Measurements from ENCODE around the gene CCDC71L. TPM values are rescaled to one million over a fixed set of nuclear protein-coding genes. Genes with fewer than 3 reads are reported as not detected.
"Not testable (repeated sequence)": the region's sequence is repeated elsewhere in the genome, so short reads cannot be mapped to it uniquely, and the experiment has no call there.

Gene CCDC71L
- polyA plus RNA-seq, 1 donor from 2014 or later: 38.3 TPM

DNA sequence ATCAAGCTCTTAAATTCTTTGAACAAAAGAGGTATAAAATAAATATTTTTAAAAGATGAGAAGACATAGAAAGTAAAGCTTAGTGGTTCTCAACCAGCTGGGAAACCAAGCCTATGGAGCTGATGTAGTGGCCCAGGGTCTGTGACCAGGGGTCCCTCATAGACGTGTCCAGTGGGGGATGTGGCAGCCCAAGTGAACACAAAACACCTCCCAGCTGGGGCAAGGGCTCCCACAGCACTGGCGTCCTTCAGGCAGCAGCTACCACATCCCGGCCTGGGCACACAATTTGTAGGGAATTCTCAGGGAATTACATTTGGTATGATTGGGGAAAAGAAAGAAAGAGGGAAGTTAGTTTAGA lies 17.8 kb upstream of the CCDC71L start:
- Histone ChIP-seq H3K9me2 (ENCODE audit: insufficient read depth, low read length) (no peaks in the 10 kb centered on the region), H3K4me2 (ENCODE audit: low read length) (no peak overlapping the region), H3K27me3 (ENCODE audit: insufficient read depth, low read depth, low read length) (no peaks in the 10 kb centered on the region), H3K9ac (ENCODE audit: low read length) (no peak overlapping the region), H2AFZ (ENCODE audit: low read depth, low read length) (no peak overlapping the region), H3K4me3 (ENCODE audit: low read length) (no peak overlapping the region), H4K20me1 (ENCODE audit: insufficient read depth) (no peaks in the 10 kb centered on the region), H3K9me3 (ENCODE audit: low read length) (no peaks in the 10 kb centered on the region), H3K27ac (ENCODE audit: low read length) (no peak overlapping the region), H3K79me2 (replicated peaks; ENCODE audit: insufficient read depth, low read length) (no peaks in the 10 kb centered on the region), H3K36me3 (ENCODE audit: insufficient read depth, low read length) (no peaks in the 10 kb centered on the region), H3F3A (ENCODE audit: insufficient read depth, low read length, poor library complexity, severe bottlenecking) (no peaks in the 10 kb centered on the region)
- TF ChIP-seq EP300 (conservative IDR thresholded peaks at IDR 0.05; ENCODE audit: poor library complexity, severe bottlenecking): no peak
- no peak for TF ChIP-seq REST (IDR thresholded peaks at IDR 0.05; ENCODE audit: borderline replicate concordance)
- TF ChIP-seq POLR2AphosphoS5 (IDR thresholded peaks at IDR 0.05): no peak
- TF ChIP-seq, protein P1, sequence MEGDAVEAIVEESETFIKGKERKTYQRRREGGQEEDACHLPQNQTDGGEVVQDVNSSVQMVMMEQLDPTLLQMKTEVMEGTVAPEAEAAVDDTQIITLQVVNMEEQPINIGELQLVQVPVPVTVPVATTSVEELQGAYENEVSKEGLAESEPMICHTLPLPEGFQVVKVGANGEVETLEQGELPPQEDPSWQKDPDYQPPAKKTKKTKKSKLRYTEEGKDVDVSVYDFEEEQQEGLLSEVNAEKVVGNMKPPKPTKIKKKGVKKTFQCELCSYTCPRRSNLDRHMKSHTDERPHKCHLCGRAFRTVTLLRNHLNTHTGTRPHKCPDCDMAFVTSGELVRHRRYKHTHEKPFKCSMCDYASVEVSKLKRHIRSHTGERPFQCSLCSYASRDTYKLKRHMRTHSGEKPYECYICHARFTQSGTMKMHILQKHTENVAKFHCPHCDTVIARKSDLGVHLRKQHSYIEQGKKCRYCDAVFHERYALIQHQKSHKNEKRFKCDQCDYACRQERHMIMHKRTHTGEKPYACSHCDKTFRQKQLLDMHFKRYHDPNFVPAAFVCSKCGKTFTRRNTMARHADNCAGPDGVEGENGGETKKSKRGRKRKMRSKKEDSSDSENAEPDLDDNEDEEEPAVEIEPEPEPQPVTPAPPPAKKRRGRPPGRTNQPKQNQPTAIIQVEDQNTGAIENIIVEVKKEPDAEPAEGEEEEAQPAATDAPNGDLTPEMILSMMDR (IDR thresholded peaks at IDR 0.05; ENCODE audit: poor library complexity, severe bottlenecking): no peak
- TF ChIP-seq EZH2 (IDR thresholded peaks at IDR 0.05; ENCODE audit: borderline replicate concordance, insufficient read depth, low read length, poor library complexity, severe bottlenecking): no peak

DNA sequence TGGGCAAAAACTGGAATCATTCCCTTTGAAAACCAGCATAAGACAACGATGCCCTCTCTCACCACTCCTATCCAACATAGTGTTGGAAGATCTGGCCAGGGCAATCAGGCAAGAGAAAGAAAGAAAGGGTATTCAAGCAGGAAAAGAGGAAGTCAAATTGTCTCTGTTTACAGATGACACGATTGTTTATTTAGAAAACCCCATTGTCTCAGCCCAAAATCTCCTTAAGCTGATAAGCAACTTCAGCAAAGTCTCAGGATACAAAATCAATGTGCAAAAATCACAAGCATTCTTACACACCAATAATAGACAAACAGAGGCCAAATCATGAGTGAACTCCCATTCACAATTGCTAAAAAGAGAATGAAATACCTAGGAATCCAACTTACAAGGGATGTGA lies 15.5 kb upstream of the CCDC71L start:
- H3K9me2 ChIP-seq (ENCODE audit: insufficient read depth, low read length); H3K9ac ChIP-seq (ENCODE audit: low read length); H3K4me3 ChIP-seq (ENCODE audit: low read length); H3F3A ChIP-seq (ENCODE audit: insufficient read depth, low read length, poor library complexity, severe bottlenecking); H4K20me1 ChIP-seq (ENCODE audit: insufficient read depth); H3K27ac ChIP-seq (ENCODE audit: low read length); H3K79me2 ChIP-seq (replicated peaks; ENCODE audit: insufficient read depth, low read length); H2AFZ ChIP-seq (ENCODE audit: low read depth, low read length); H3K4me2 ChIP-seq (ENCODE audit: low read length); H3K36me3 ChIP-seq (ENCODE audit: insufficient read depth, low read length); H3K9me3 ChIP-seq (ENCODE audit: low read length); H3K27me3 ChIP-seq (ENCODE audit: insufficient read depth, low read depth, low read length): not testable (repeated sequence)

- not testable (repeated sequence) for H4K20me1 ChIP-seq (ENCODE audit: insufficient read depth); H3K36me3 ChIP-seq (ENCODE audit: insufficient read depth, low read length)
Observed at GRCh38 chr7:106673688-106674087, 12.7 kb upstream of the CCDC71L start.

GRCh38 chr7:106671930-106672329 lies 11.0 kb upstream of the CCDC71L start:
- H3F3A ChIP-seq (ENCODE audit: insufficient read depth, low read length, poor library complexity, severe bottlenecking); H3K79me2 ChIP-seq (replicated peaks; ENCODE audit: insufficient read depth, low read length); H3K4me2 ChIP-seq (ENCODE audit: low read length); H2AFZ ChIP-seq (ENCODE audit: low read depth, low read length); H3K27me3 ChIP-seq (ENCODE audit: insufficient read depth, low read depth, low read length); H3K36me3 ChIP-seq (ENCODE audit: insufficient read depth, low read length); H3K9me2 ChIP-seq (ENCODE audit: insufficient read depth, low read length); H4K20me1 ChIP-seq (ENCODE audit: insufficient read depth); H3K4me3 ChIP-seq (ENCODE audit: low read length); H3K9me3 ChIP-seq (ENCODE audit: low read length); H3K27ac ChIP-seq (ENCODE audit: low read length); H3K9ac ChIP-seq (ENCODE audit: low read length): not testable (repeated sequence)

More at GRCh38 chr7:106673688-106674087, 12.7 kb upstream of the CCDC71L start:
- not testable (repeated sequence) for H2AFZ ChIP-seq (ENCODE audit: low read depth, low read length); H3K4me3 ChIP-seq (ENCODE audit: low read length); H3K27ac ChIP-seq (ENCODE audit: low read length); H3K79me2 ChIP-seq (replicated peaks; ENCODE audit: insufficient read depth, low read length); H3K9me3 ChIP-seq (ENCODE audit: low read length); H3K4me2 ChIP-seq (ENCODE audit: low read length); H3K9ac ChIP-seq (ENCODE audit: low read length); H3K9me2 ChIP-seq (ENCODE audit: insufficient read depth, low read length); H3F3A ChIP-seq (ENCODE audit: insufficient read depth, low read length, poor library complexity, severe bottlenecking); H3K27me3 ChIP-seq (ENCODE audit: insufficient read depth, low read depth, low read length)
